A549 (cell line): Measurements from ENCODE around the gene SLFN5.
"Not testable (repeated sequence)": the region's sequence is repeated elsewhere in the genome, so short reads cannot be mapped to it uniquely, and the experiment has no call there.

Experiments
- ESRRA ChIP-seq: fragments of 150-350 bp; IDR thresholded peaks from 2 replicates; pipeline ENCODE4 v1.6.1; 2014; ENCODE audit warnings: mild to moderate bottlenecking, low read length, borderline replicate concordance
- HDAC2 ChIP-seq: fragments of 200-600 bp; sonication (generic); IDR thresholded peaks from 2 replicates; pipeline ENCODE4 v1.6.1; 2016

DNA sequence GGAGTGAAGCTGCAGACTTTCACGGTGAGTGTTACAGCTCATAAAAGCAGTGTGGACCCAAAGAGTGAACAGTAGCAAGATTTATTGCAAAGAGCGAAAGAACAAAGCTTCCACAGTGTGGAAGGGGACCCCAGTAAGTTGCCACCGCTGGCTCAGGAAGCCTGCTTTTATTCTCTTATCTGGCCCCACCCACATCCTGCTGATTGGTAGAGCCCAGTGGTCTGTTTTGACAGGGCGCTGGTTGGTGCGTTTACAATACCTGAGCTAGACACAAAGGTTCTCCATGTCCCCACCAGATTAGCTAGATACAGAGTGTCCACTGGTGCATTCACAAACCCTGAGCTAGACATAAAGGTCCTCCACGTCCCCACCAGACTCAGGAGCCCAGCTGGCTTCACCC is 35.6 kb downstream of the SLFN5 start:
- TF ChIP-seq HDAC2, ESRRA: not testable (repeated sequence)
